ENCODE measurements around the gene SH3PXD2B.
"Not testable (repeated sequence)": the region's sequence is repeated elsewhere in the genome, so short reads cannot be mapped to it uniquely, and the experiment has no call there.

Gene SH3PXD2B

DNA sequence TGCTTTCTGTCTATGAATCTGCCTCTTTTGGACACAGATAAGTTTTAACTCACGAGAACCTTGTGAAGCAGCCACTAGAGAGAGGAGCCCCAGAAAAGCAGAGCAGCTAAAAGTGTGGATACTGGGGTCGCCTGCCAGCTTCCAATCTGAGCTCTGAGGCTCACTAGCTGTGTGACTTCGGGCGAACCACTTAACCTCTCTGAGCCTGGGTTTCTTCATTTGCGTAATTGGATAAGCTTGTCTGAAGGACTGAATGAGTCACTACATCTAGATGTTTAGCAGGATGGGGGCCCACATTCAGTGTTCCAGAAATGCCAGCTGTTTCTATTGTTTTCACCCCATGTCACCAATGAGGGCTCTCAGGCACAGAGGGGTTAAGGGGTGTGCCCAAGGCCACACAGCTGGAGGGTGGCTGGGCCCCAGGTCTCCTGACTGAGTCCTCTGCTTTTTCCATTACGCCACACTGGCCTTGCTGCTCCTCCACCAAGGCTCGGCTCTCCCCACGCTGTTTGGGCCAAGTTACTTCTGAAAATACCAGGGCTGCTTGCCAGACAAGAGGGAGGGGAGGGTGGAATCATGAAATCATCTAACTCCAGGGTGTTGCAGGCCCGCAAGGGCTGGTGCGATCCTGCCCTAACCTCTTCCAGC is 36.2 kb downstream of the SH3PXD2B start:
- DNase-seq (ENCODE audit: low read depth) = peak; percentile 99

DNA sequence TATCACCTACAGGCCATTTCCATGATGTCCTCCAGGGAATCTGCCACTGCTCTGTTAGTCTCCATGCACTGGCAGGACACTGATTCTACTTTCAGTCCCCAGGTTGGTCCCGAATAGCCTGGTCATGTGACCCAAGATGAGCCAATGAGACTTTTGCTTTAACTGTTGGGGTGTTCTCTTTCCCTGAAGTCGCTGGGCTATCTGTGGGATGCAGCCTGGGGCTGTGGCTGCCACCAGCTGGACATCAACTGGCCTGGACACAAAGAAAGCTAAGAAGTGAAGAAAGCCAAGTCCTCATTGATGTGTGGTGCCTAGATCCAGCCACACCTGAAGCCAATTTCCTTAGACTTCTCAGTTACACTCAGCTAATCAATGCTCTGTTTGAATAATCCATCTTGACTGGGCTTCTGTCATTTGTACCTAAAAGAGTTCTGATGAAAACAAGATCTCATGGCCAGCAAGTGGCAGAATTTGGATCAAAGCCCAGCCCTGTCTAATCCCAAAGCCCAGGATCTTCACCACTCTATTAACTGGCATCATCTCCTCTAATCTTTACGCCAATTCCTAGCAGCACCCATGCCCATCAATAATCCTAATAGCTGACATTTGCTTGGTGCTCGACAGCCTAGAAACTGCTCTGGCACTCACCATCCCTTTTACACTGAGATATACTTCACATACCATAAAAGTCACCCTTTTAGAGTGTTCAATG is 37.0 kb downstream of the SH3PXD2B start:
- no peak for DNase-seq (ENCODE audit: low read depth)

DNA sequence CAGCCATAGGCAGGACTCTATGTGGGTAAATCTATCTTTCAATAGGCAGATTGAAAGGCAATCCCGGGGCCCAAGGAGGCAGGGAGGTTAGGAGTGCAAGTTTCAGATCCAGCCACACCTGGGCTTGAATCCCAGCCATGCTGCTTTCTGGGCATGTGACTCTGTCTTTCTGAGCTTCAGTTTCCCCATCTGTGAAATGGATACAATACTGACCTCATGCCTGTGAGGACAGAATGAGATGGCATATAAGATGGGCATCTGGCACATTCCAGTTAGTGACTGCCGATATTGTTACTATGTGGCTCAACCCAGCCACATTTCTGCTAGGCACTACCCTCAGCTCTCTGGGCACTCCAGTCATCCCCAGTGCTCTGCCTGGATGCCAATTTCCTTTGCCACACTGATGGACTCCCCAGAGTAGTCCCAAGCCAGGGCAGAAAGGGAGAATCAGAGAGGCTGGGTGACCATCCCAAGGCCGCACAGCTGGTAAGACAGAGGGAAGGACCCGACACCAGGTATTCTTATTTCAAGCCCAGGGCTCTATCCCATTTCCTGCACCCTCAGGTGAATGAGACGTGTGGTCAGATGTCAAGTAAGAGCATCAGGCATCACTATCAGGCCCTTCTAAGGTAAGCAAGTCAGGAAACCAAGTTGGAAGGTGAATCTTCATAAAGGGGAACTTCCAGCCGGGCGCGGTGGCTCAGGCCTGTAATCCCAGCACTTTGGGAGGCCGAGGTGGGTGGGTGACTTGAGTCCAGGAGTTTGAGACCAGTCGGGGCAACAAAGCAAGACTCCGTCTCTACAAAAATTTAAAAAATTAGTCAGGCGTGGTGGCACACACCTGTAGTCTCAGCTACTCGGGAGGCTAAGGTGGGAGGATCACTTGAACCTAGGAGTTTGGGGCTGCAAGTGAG is 38.7 kb downstream of the SH3PXD2B start:
- no peak for DNase-seq (ENCODE audit: low read depth)

- DNase-seq (ENCODE audit: low read depth) = no peak
Measured at GRCh38 chr5:172414531-172415361, 39.6 kb downstream of the SH3PXD2B start.

DNA sequence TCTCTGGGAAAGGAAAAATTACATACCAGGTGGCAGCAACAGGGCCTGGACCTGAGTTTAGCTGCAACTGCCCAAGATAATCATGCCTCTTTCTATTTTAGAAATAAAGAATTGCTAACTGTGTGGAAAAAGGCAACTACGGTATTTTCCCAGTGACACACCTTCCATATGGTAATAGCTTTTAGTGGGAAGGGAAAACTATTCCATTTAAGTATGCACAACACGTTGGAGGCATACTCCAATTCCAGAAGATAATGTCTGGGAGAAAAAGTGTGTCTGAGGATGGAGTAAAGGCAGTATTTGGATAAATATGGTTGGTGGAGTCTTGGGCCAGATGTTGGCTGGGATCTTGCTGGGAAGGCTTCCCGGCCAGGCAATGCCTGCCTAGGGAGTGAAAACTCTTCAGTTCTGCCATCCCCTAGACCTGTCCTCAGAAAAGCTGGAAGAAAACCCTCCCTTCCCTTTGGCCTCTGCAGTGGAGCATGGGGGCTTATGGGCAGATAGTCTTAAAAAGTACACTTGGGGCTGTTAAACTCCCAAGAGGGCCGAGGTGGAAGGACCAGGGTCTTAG is 40.6 kb downstream of the SH3PXD2B start:
- no peak for DNase-seq (ENCODE audit: low read depth)

- DNase-seq (ENCODE audit: low read depth) = peak; percentile 98
Measured at GRCh38 chr5:172412724-172413286, 41.5 kb downstream of the SH3PXD2B start.

DNA sequence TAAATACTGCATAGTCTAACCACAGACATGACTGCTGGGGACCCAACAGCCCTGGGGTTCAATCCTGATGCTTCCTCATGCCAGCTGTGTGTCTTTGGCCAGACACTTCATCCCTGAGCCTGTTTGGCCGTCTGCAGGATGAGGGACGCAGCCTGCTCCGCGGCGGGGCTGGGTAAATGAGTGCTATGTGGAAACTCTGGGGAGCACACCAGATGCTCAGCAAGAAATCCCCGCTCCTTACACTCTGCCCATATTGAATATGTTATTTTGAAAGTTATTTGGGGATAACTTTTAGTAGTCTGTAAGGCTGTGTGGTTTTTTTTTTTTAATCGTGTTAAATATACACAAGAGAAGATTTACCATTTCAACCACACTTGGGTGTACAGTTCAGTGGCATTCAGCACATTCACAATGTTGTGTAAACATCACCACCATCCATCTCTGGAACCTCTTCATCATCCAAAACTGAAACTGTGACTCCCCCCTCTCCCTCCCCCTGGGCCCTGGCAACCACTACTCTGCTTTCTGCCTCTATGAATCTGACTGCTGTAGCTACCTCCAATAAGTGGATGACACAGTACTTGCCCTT is 42.7 kb downstream of the SH3PXD2B start:
- peak; percentile 75 for DNase-seq (ENCODE audit: low read depth)

- DNase-seq (ENCODE audit: low read depth) = peak; percentile 87
Measured at GRCh38 chr5:172410662-172411483, 43.5 kb downstream of the SH3PXD2B start.

- DNase-seq (ENCODE audit: low read depth) = peak; percentile 63
Measured at GRCh38 chr5:172410160-172410559, 44.2 kb downstream of the SH3PXD2B start.

DNA sequence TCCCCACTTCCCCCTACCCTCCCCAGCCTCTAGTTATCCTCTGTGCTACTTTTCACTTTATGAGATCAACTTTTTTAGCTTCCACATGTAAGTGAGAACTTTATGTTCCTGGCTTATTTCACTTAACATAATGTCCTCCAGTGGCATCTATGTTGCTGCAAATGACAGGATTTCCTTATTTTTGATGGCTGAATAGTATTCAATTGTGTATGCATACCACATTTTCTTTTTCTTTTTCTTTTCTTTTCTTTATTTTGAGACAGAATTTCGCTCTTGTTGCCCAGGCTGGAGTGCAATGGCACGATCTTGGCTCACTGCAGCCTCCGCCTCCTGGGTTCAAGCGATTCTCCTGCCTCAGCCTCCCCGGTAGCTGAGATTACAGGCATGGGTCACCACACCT is 44.8 kb downstream of the SH3PXD2B start:
- not testable (repeated sequence) for DNase-seq (ENCODE audit: low read depth)

GRCh38 chr5:172407822-172408221 is 46.5 kb downstream of the SH3PXD2B start:
- peak; percentile 65 for DNase-seq (ENCODE audit: low read depth)

DNA sequence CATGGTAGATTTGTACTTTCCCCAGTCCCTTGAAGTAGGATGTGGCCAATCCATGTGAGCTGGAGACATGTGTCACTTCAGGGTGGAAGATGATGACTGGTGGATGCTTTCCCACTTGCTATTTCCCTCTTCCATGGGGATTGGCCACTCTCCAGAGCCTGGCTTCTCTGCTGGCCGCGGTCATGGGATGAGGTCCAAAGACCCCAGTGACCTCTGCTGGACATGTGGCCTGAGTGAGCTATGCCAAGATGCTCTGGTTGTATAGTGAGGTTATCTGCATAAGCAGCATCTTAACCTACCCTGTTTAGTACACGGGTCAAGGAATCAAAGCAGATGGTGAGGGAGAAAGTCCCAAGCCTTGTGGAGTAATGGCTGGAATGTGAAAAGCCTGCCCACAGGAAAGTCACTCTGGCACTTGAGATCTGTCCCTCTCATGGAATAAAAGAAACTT is 47.1 kb downstream of the SH3PXD2B start:
- DNase-seq (ENCODE audit: low read depth) = no peak

DNA sequence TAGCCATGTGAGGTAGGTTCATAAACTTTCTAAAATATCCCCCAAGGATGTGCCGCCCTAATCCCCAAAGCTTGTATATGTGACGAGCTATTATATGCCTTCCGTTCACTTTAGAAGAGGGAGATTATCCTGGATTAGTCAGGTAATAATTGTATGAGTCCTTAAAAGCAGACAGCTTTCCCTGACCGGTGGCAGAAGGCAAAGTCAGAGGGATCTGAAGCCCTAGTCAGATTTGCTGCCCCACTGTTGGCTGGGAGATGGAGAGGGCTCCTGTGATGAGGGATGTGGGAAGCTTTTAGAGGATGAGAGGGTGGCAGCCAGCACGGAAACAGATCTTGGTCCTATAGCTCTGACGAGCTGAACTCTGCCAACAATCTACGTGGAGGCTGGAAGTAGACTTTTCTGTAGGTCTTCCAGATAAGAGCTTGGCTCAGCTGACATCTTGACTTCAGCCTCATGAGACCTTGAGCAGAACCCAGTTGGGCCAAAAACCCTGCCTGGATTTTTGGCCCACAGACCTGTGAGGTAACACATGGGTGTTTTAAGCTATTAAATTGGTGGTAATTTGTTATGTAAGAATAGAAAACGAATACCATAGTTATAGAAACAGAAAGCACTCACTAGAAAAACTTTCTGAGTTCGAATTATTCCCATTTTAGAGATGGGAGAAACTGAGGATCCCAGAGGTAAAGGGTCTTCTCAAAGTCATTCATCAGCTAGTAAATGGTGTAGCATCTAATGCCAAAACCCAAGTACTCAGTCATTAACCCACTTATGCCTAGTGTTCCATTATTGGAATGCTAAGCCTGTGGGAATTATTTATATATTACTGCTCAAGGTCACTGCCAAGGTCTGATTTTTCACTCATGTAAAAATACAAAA is 48.9 kb downstream of the SH3PXD2B start:
- DNase-seq (ENCODE audit: low read depth) = no peak

DNA sequence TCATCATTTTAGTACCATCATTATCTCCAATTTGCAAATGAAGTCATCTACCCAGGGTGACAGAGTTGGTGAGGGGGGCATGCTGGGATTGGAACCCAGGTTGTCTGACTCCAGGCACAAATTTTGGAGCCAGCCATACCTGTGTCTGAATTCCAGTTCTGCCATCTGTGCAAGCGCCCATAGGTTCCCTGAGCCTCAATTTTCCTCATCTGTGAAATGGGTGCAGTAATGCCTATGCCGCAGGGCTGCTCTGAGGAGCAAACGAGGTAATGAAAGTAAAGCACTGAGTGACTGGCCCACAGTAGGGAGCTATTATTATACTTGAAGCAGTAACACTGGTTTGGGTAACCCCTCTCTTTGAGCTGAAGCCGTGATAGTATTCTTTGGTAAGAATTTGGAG is 49.6 kb downstream of the SH3PXD2B start:
- DNase-seq (ENCODE audit: low read depth) = no peak

GRCh38 chr5:172403817-172404216 is 50.5 kb downstream of the SH3PXD2B start:
- DNase-seq (ENCODE audit: low read depth) = no peak

GRCh38 chr5:172403189-172403796 is 51.0 kb downstream of the SH3PXD2B start:
- no peak for DNase-seq (ENCODE audit: low read depth)

GRCh38 chr5:172402531-172403188 is 51.7 kb downstream of the SH3PXD2B start:
- no peak for DNase-seq (ENCODE audit: low read depth)

- DNase-seq (ENCODE audit: low read depth) = not testable (repeated sequence)
Measured at GRCh38 chr5:172402031-172402430, 52.3 kb downstream of the SH3PXD2B start.

Data from amniotic epithelial cell (primary cell).